C1 segment of cervical spinal cord (tissue), 14 donors: Measurements from ENCODE around the gene DLST.
A peak's percentile ranks its signal among the peaks of the same experiment; 100 is the strongest.

ENCODE experiments used
- DNase-seq, 14 donors: peaks; one replicate each; lab custom pipeline; 2025; lab: John Stamatoyannopoulos, UW

Gene DLST

DNA sequence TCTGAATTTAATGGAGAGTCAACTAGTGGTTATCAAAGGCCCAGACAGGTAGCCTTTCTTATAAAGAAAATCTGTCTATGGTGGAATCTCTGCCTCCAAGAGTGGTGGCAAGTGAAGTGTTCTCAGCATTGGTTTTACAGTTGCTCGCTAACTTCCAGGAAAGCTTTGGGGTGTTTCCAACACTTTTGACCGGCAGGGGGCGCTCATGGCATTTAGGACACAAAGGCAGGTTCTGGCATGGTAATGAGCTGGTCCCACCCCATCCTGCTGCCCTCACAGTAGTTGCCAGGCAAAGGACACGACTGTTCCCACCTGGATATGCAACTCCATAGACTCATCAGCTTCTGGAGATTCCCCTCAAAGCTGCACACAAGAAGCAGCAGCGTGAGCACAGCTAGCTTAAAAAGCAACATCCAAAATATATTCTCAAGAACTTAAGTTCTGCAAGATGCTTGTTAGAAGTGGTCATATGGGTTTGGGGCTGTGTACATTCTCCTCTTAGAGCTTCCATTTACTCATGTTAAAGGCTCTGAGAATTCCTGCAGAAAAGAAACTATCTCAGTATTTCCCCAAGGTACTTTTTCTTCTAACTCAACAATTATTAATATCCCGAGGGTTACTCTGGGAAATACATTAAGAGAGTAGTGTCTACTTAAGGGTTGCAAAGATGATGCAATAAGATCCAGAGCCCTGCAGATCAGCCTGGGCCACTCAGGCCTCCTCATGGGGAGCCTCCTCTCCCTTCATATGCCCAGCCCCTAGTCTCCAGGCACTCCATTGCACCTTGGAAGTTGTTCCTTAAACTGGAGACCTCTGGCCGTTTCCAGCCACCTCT is 20.6 kb upstream of the DLST start:
- peak in 13 of 14 donors; percentile 8 to 83 (median 71) for DNase-seq

- DNase-seq = no peak
Measured at GRCh38 chr14:74861734-74862090, 20.0 kb upstream of the DLST start.

DNA sequence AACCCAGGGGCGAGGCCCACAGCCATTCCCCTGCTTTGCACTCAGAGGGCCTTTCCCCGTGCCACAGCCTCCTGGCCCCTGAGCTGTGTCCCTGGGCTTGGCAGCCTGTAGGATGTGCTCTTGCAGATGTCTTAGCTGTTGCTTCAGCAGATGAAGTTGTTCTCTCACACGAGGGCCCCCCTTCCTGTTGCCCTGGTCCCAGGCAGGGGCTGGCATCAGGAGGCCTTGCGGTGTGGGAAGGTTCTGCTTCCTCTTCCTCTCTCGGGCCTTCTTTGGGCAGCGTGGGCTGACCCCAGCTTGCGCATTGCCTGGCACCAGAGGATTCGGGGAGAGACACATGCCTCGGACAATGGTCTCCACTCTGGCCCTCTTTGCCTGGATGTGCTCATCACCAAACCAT is 18.4 kb upstream of the DLST start:
- peak in 9 of 14 donors; percentile 18 to 62 (median 34) for DNase-seq

DNA sequence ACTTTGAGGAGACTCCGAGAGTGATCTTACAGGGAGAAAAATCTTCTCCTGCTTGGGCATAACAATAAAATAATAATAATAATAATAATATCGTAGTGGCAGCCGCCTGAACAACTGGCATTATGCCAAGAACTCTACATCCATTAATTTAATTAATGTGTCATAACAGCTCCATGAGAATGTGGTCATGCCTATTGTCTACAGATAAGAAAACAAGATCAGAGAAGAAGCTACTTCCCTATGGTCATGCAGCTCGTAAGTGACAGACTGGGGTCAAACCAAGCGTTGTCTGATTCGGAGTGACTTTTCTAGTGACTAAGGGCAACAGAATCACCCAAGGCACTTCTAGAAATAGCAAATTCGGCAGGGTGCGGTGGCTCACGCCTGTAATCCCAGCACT is 17.5 kb upstream of the DLST start:
- DNase-seq = peak in 1 of 14 donors; percentile 4

- DNase-seq = no peak
Measured at GRCh38 chr14:74865156-74865555, 16.6 kb upstream of the DLST start.

DNA sequence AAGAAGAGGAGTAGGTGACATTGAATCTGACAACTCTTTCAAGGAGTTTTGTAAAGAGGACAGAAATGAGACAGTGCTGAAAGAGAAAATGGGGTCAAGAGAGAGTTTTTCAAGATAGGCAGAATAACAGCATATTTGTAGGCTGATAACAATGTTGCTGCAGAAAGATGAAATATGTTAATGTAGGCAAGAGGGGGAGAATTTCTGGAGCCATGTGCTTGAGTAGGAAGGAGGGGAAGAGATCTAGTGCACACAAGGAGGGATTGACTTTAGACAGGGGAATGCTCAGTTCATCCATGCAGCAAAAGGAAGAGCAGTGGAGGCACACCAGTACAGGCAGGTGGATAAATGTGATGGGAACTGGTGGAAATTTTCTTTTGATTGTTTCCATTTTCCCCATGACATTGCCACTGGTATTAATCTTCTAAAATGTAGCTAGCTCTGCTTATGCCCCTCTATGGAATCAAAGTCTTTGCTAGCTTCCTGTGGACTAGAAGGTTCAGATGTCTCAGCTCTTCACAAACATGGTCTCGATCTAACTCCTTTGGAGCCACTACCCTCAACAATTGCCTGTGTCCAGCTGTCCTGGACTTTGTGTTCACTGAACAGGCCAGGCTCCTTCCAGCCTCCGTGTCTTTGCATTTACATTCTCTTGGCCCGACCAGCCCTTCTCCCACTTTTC is 14.9 kb upstream of the DLST start:
- no peak for DNase-seq

DNA sequence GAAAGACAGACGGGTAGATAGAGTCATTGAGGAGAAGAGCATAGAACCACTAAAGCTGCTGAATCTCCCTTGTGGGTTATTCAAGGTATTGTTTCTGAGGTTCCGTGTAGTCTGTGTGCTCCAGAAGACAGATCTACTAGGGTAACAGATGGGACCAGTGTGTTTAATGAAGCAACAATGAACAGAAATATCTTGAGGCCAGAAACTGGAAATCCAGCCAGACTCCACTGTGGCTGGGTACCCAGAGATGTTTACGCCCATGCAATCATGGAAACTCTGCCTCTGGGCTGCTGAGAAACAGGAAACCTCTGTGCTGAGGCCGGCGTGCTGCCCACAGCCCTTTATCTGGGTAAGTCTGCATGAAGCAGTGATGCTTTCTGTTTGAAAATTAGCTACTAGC is 14.0 kb upstream of the DLST start:
- DNase-seq = peak in 10 of 14 donors; percentile 9 to 64 (median 18)

- DNase-seq = no peak
Measured at GRCh38 chr14:74868739-74869138, 13.0 kb upstream of the DLST start.

DNA sequence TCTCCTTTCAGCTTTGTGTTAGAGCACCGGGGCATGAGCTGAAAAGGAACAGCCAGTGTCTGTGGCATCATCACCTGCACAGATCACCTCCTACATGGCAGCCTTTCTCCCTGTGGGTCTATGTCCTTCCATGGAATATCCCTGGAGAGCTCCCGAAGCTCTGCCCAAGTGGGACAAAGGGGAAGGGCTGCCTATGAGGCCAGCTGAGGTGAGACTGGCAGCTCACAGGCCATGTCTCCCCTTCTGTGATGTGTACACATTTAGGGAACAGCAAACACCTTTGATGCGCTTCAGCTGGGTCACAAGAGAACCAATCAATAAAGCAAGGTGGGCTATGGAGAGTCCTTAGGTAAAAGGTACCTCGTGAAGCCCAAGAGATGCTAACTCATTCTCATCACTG is 9.9 kb upstream of the DLST start:
- DNase-seq = no peak

DNA sequence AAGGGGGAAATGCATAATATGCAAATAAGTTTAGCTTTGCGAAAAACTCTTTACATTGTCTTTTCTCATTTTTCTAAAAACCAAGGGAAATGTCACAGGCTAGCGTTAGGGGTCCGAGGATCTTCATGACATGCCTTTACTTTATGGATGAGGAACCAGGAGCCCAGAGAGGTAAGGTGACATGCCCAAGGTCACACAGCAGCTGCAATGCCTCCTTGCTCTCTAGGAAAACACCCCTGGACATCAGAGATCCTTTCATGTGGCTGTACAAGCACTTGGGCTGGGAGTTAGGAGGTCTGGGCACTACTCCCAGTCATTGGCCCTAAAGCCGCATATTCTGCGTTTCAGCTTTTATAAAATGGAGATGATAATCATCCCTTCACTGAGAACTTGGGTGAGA is 6.5 kb upstream of the DLST start:
- DNase-seq = no peak

DNA sequence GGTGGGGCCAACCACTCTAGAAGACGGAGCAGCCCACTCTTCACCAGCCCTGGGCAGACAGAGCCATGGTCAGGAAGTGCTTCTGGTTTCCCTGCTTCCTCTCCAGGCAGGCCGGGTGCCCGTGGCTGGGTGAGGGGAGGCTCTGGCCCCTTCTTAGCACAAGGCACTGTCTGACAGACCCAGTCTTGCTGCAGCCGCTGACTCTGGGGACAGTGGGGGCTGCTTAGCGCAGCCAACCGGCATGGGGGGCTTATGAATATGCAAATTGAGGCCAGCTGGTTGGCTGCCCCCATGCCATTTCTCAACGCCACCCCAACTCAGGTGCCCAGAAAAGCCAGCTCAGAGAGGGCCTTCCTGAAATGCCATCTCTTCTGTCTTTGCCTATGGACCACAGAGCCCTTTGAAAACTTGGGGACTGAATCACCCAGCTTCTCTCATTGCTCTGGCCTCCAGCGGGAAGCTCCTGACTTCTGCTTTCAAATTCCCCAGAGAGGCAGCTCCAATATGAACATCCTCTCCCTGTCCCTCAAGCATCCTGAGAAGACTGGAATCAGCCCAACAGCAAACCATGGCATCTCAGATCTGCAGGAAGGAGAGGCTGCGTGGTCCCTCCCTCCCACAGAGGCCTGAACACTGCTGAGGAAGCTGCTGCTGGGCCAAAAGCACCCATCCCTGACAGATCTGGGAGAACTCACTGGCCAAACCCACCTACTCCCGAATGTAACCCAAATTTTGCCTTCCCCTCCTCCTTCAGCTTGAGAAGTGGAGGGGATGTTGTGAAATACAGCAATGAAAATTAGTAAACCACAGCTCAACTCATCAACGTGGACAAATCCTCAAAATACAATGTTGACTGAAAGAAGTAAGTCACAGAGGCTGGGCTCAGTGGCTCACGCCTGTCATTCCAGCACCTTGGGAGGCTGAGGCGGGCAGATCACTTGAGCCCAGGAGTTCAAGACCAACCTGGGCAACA is 5.5 kb upstream of the DLST start, which contains the start of gene PROX2:
TSS of gene PROX2 (minus strand) at position 205 of the 973 bp plus-strand sequence. CDS start 12,311 bp downstream, outside the sequence.
- peak in 5 of 14 donors; percentile 3 to 38 (median 23) for DNase-seq

DNA sequence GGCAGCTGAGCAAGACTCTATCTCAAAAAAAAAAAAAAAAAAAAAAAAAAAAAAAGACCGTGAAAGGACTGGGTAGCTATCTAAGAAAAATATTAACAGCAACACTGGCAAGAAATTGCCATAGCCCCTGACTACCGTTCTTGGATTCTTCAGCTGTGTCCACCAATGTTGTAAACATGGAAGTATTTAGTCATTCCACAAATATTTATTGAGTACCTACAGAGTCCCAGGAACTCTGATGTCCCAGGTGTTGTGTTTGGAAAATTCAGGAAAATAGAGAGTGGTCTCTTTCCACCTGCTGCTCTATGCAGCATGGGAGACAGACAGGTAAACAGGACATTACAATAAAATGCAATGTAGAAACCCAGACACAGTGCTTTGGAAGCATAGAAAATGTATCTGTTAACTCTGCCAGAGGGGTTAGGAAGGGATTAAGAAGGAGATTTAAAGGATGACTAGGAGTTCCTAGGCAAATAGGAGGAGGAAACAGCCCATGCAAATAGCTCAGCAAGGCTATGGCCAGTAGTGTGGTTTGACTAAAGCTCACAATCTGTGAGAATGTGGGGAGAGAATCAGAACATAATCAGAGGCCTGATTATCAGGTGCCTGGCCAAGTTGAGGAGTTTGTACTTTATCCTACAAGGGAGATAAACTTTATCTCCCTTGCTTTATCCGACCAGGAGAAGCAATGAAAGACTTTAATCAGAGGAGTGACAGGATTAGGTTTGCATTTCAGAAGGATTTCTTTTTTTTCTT is 2.1 kb upstream of the DLST start:
- no peak for DNase-seq

- peak in 1 of 14 donors; percentile 59 for DNase-seq
Measured at GRCh38 chr14:74882103-74882920, 596 bp downstream of the DLST start.

GRCh38 chr14:74886001-74886400 is 4.3 kb downstream of the DLST start:
- DNase-seq = no peak

DNA sequence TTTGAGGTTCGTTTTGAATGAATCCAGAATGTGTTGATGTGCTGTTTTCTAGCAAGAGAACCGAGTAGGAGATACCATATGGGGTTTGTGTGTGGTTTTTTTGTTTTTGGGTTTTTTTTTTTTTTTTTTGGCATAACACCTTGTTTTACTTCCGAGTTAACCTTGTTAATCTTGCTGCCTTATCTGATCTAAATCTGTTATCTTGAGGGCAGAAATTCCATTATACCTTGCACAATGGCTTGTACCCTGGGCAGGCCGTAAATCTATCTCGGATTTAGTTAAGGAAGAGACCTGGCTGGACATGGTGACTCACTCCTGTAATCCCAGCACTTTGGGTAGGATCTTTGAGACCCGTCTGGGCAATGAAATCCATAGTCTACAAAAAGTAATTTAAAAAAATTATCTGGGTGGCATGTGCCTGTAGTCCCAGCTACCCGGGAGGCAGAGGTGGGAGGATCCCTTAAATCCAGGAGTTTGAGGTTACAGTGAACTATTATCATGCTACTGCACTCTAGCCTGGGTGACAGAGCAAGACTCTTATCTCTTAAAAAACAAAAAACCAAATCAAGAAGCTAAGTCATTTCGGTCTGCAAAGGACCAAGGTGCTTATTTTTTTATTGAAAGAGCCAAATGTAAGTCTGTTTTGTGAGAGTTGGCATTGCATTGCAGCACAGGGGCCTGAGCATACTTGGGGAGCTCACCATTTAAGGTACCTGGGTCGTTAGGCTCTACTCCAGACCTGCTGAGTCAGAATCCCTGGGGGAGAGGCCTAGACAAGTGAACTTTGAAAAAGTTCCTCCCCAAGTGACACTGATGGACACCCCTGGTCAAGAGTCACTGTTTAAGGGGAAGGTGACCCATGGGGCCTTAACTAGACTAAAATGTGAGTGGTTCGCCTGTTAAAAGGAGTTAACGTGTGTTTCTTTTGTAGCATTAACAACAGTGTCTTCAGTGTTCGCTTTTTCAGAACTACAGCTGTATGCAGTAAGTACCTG is 6.7 kb downstream of the DLST start:
- DNase-seq = no peak

DNA sequence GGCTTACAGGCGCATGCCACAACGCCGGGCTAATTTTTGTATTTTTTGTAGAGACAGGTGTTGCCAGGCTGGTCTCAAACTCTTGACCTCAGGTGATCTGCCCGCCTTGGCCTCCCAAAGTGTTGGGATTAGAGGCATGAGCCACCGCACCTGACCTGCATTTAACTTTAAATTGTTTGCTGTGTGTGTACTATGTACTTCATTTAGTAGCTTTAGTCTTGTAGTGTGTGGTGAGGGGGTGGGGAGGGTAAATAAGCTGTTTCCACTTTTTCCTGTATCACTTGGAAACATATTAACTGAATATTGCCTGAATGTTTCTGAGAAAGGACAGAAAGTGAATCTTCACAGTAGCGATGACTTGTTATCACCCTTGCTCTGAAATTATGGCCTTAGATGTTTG is 8.5 kb downstream of the DLST start:
- no peak for DNase-seq

- DNase-seq = no peak
Measured at GRCh38 chr14:74891870-74892269, 10.2 kb downstream of the DLST start.

DNA sequence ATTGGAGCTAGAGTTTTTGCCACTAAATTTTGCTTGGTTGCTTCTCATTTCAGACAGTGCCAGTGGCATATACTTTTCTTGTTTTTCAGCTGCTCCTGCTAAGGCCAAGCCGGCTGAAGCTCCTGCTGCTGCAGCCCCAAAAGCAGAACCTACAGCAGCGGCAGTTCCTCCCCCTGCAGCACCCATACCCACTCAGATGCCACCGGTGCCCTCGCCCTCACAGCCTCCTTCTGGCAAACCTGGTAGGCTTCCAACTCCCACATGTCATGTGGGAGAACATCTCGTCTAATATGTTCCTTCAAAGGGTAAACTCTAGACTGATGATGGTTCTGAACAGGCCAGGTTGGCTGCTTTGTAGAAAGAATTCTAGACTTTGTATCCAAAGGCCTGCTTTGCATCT is 11.0 kb downstream of the DLST start:
- no peak for DNase-seq

DNA sequence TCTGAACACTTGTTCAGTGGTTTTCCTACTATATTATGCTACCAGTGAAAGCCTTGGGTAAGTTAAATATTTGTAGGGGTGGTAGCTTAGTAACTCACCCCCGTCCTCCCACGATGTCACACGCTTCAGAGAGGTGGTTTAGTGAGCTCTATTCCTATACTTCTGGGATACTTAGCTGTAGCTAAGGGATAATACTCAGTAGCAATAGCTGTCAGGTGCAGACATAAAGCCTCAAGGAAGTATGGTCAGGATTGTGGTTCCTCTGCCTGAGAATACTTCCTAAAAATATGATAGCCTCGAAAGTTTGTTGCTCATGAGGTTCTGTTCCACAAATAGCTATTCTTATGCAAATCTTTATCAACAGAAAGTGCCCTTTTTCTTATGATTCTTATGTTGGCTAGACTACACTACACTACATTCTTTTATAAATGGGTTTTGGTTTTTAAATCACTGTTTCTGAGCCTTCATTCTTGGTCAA is 11.9 kb downstream of the DLST start:
- DNase-seq = no peak
